HFFc6 (cell line): ENCODE data around the gene POLK. TPM values are rescaled to one million over a fixed set of nuclear protein-coding genes. Genes with fewer than 3 reads are reported as not detected.
"Not testable (repeated sequence)": the region's sequence is repeated elsewhere in the genome, so short reads cannot be mapped to it uniquely, and the experiment has no call there.

Experiments
- DNase-seq: peaks from one replicate; pipeline ENCODE4 v3.0.0-alpha.2; 2018
- H3K27ac Mint-ChIP-seq: 2 replicates; pipeline ENCODE4 v1.8.0; 2020; ENCODE audit warnings: mild to moderate bottlenecking, mixed read lengths
- H3K27me3 Mint-ChIP-seq: 2 replicates; pipeline ENCODE4 v1.8.0; 2021; ENCODE audit warnings: mild to moderate bottlenecking, moderate library complexity, mixed read lengths; ENCODE audit not compliant: insufficient read depth
- H3K36me3 Mint-ChIP-seq: 2 replicates; pipeline ENCODE4 v1.8.0; 2021; ENCODE audit warnings: low read depth, mixed read lengths
- H3K4me1 Mint-ChIP-seq: 2 replicates; pipeline ENCODE4 v1.8.0; 2020; ENCODE audit warnings: low read depth, mixed read lengths
- H3K4me3 Mint-ChIP-seq: 2 replicates; pipeline ENCODE4 v1.8.0; 2020; ENCODE audit warnings: mild to moderate bottlenecking, moderate library complexity, mixed read lengths
- H3K9me3 Mint-ChIP-seq: 2 replicates; pipeline ENCODE4 v1.8.0; 2020; ENCODE audit warnings: mild to moderate bottlenecking, mixed read lengths
- total RNA-seq, 6 experiments: library from RNA; stranded (reverse); fragmentation: NEBNext Ultra II Directional; extraction: Animal tissue kit (Norgen Biotek cat#: 25700); gene quantifications; 2 replicates in 1 of 6; 3 replicates in 5 of 6; pipeline ENCODE4 v1.2.3, GENCODE V29; 2021
- TF ChIP-seq, protein P1 (sequence below): fragments of 200-600 bp; sonication (generic); IDR thresholded peaks from 2 replicates; pipeline ENCODE4 v1.5.0; 2021; ENCODE audit warnings: antibody characterized with exemption, mild to moderate bottlenecking

POLK gene
- total RNA-seq, 6 experiments from 2014 or later, result 25.5 to 30.8 (median 28.7) TPM

DNA sequence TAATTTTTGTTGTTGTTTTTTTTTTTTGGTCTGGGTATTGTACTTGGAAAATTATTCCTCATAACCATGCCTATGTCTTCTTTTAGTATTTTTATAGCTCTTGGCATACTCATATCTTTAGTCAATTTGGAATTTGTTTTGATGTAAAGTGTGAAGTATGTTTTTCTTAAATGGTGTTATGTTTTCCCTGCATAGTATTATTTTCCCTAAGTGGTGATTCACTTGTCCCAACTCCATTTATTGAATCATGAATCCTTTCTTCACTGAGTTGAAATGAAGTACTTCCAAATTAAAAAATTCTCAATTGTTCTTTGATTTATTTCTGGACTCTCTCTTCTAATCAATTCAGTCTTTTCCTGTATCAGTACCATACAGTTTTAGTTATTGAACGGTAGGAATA lies 46.5 kb downstream of the POLK start:
- TF ChIP-seq, protein P1, sequence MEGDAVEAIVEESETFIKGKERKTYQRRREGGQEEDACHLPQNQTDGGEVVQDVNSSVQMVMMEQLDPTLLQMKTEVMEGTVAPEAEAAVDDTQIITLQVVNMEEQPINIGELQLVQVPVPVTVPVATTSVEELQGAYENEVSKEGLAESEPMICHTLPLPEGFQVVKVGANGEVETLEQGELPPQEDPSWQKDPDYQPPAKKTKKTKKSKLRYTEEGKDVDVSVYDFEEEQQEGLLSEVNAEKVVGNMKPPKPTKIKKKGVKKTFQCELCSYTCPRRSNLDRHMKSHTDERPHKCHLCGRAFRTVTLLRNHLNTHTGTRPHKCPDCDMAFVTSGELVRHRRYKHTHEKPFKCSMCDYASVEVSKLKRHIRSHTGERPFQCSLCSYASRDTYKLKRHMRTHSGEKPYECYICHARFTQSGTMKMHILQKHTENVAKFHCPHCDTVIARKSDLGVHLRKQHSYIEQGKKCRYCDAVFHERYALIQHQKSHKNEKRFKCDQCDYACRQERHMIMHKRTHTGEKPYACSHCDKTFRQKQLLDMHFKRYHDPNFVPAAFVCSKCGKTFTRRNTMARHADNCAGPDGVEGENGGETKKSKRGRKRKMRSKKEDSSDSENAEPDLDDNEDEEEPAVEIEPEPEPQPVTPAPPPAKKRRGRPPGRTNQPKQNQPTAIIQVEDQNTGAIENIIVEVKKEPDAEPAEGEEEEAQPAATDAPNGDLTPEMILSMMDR, result no peak
- DNase-seq, result no peak
- Mint-ChIP-seq H3K27me3 (no peaks in the 10 kb centered on the region; the same call in none of the 2 replicates), H3K27ac (no peak overlapping the region), H3K9me3 (peaks cover 16% of the 10 kb centered on the region), H3K4me3 (no peak overlapping the region), H3K4me1 (peaks cover 26% of the 10 kb centered on the region), H3K36me3 (peaks cover 74% of the 10 kb centered on the region)

DNA sequence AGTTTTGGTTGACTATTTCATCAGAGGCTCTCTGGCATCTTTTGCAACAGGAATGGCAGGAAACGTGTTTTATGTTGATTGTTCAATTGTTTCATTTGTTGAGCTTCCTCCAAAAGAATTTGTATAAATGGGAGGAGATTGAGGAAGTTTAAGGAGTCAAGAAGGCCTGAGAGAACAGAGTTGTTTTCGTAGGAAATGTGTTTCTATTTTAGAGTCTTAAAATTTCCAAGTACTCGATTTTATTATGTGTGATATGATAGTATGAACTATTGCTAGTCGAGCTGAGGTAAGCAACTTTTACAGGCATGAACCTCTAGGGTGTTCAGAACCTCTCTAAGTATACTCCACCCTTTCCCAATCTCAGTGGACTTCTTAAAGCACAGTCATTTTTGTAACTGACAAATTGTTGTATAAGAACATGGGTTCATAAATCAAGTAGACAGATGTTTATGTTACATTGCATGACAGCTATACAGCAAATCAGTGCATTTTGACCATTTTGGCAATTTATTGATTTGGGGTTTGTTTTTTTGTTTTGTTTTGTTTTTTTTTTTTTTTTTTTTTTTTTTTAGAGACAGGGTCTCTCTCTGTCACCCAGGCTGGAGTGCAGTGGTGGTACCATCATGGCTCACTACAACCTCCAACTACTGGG lies 47.4 kb downstream of the POLK start:
- Mint-ChIP-seq H3K27ac (no peak overlapping the region), H3K9me3 (peaks cover 25% of the 10 kb centered on the region), H3K36me3 (peaks cover 74% of the 10 kb centered on the region), H3K27me3 (no peaks in the 10 kb centered on the region; the same call in none of the 2 replicates), H3K4me3 (no peak overlapping the region), H3K4me1 (peaks cover 28% of the 10 kb centered on the region)
- no peak for DNase-seq
- TF ChIP-seq, protein P1, result no peak

DNA sequence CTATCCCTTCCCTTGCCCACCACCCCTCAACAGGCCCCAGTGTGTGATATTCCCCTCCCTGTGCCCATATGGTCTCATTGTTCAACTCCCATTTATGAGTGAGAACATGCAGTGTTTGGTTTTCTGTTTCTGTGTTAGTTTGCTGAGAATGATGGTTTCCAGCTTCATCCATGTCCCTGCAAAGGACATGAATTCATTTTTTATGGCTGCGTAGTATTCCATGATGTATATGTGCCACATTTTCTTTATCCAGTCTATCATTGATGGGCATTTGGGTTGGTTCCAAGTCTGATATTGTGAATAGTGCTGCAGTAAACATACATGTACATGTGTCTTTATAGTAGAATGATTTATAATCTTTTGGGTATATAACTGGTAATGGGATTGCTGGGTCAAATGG lies 49.0 kb downstream of the POLK start:
- not testable (repeated sequence) for H3K4me3 Mint-ChIP-seq
- H3K9me3 Mint-ChIP-seq, result peaks cover 34% of the 10 kb centered on the region

DNA sequence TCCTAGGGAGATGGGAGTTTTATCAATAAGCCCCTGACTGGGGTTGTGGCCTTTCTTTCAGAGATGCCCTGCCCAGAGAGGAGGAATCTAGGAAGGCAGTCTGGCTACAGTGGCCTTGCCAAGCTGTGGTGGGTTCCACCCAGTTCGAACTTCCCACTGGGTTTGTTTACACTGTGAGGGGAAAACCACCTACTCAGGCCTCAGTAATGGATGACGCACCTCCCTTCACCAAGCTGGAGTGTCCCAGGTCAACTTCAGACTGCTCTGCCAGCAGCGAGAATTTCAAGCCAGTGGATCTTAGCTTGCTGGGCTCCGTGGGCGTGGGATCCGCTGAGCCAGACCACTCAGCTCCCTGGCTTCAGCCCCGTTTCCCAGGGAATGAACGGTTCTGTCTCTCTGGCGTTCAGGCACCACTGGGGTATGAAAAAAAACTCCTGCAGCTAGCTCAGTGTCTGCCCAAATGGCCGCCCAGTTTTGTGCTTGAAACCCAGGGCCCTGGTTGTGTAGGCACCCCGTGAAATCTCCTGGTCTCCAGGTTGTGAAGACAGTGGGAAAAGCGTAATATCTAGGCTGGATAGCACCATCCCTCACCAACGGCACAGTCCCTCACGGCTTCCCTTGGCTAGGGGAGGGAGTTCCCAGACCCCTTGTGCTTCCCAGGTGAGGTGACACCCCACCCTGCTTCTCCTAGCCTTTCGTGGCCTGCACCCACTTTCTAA lies 54.5 kb downstream of the POLK start:
- H3K36me3 Mint-ChIP-seq, result peaks cover 55% of the 10 kb centered on the region
- peaks cover 51% of the 10 kb centered on the region for H3K4me1 Mint-ChIP-seq
- peak overlapping the region; percentile 83 for H3K27ac Mint-ChIP-seq
- H3K4me3 Mint-ChIP-seq, result peak overlapping the region; percentile 59; the same call in 1 of the 2 replicates
- not testable (repeated sequence) for H3K27me3 Mint-ChIP-seq, DNase-seq
- H3K9me3 Mint-ChIP-seq, result peaks cover 34% of the 10 kb centered on the region

More for the DNA sequence above, 49.0 kb downstream of the POLK start:
- H3K36me3 Mint-ChIP-seq, result peaks cover 79% of the 10 kb centered on the region
- not testable (repeated sequence) for H3K27me3 Mint-ChIP-seq, DNase-seq, H3K27ac Mint-ChIP-seq
- peaks cover 43% of the 10 kb centered on the region for H3K4me1 Mint-ChIP-seq

DNA sequence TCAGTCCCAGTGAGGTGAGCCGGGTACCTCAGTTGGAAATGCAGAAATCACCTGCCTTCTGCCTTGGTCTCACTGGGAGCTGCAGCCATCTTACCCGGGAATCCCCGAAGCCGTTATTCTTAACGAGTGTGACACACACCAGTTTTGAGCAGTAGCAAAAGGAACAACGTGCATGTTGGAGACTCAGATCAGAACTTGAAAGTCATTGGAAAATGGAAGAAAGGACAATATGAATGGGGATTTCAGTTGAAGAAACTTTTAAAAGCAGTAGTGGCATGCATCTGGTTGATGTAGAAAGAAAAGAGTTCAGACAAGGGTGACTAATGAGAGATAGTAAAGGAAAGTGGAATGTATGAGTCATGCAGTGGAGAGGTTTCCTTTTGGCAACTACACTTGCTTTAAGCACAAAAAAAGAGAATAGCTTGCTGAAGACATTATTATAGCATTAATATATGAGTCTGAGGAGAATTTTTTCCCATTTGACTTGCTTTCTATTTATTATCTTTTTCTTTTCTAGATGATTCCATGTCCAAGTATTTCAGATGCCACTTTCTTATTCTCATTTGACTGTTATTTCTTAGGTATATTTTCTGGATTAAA lies 55.1 kb downstream of the POLK start:
- Mint-ChIP-seq H3K36me3 (peaks cover 48% of the 10 kb centered on the region), H3K27ac (peak overlapping the region; percentile 83), H3K4me3 (peak overlapping the region; percentile 75), H3K4me1 (peaks cover 51% of the 10 kb centered on the region), H3K27me3 (peaks cover 2% of the 10 kb centered on the region), H3K9me3 (peaks cover 32% of the 10 kb centered on the region)
- DNase-seq, result peak; percentile 88
- TF ChIP-seq, protein P1, result no peak

DNA sequence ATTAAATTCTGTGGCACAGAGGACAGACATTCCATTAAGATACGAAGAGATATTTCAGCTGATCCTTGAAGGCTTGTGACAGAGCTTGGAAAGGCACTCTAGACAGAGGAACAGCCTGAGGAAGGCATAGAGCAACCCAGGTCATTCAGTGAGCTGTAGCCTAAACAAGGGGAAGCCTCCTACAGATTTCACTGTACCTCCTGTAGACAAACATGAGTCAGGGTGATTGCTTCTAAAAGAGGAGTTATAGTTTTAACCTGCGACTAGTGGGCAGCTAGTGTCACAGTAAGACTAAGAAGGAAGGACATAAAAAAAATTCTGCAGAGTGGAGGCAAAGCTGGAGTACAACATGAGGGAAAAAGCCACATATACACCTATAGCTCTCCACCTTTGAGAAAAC lies 56.0 kb downstream of the POLK start:
- TF ChIP-seq, protein P1, result no peak
- Mint-ChIP-seq H3K4me1 (peaks cover 51% of the 10 kb centered on the region), H3K4me3 (peak overlapping the region; percentile 75), H3K27me3 (peaks cover 2% of the 10 kb centered on the region; the same call in 1 of the 2 replicates), H3K27ac (peak overlapping the region; percentile 83), H3K9me3 (peaks cover 23% of the 10 kb centered on the region), H3K36me3 (peaks cover 39% of the 10 kb centered on the region)
- DNase-seq, result peak; percentile 27
